ENCODE data around the gene CD2. TPM values are rescaled to one million over a fixed set of nuclear protein-coding genes. Genes with fewer than 3 reads are reported as not detected.

Gene CD2
- total RNA-seq, 1 experiment from 2014 or later, result not detected

GRCh38 chr1:116721451-116722007 lies 32.7 kb upstream of the CD2 start:
- TF ChIP-seq, protein P1, sequence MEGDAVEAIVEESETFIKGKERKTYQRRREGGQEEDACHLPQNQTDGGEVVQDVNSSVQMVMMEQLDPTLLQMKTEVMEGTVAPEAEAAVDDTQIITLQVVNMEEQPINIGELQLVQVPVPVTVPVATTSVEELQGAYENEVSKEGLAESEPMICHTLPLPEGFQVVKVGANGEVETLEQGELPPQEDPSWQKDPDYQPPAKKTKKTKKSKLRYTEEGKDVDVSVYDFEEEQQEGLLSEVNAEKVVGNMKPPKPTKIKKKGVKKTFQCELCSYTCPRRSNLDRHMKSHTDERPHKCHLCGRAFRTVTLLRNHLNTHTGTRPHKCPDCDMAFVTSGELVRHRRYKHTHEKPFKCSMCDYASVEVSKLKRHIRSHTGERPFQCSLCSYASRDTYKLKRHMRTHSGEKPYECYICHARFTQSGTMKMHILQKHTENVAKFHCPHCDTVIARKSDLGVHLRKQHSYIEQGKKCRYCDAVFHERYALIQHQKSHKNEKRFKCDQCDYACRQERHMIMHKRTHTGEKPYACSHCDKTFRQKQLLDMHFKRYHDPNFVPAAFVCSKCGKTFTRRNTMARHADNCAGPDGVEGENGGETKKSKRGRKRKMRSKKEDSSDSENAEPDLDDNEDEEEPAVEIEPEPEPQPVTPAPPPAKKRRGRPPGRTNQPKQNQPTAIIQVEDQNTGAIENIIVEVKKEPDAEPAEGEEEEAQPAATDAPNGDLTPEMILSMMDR (conservative IDR thresholded peaks at IDR 0.05; ENCODE audit: low read depth, low read length), result no peak
- no peak for TF ChIP-seq EZH2 (IDR thresholded peaks at IDR 0.05; ENCODE audit: borderline replicate concordance, low read depth, low read length, poor library complexity, severe bottlenecking)
- DNase-seq (ENCODE audit: low spot score), result no peak
- ChIA-PET CTCF (no interaction called here), POLR2A (ENCODE audit: low non-redundant PET) (no interaction called here)
- Histone ChIP-seq H3K27me3 (replicated peaks; ENCODE audit: insufficient read depth, low read depth, low read length, poor library complexity) (no peaks in the 10 kb centered on the region), H3K36me3 (ENCODE audit: insufficient read depth, low read length, poor library complexity, severe bottlenecking) (no peaks in the 10 kb centered on the region), H3K4me1 (ENCODE audit: insufficient read depth, low read length, poor library complexity, severe bottlenecking) (peaks cover under 1% of the 10 kb centered on the region), H3K9me3 (ENCODE audit: low read depth, low read length, poor library complexity, severe bottlenecking) (no peaks in the 10 kb centered on the region), H3K27ac (ENCODE audit: low read depth, low read length, poor library complexity, severe bottlenecking) (no peak overlapping the region), H3K4me3 (ENCODE audit: low read depth, low read length, poor library complexity, severe bottlenecking) (no peak overlapping the region)
- intact Hi-C loops (cut with micrococcal nuclease; ENCODE audit: unreplicated experiment), result loop anchor here (5.0 kb wide), 1 partner anchor 336 kb away; no protein-coding TSS in a partner anchor
- no TSS peak for BruUV-seq (replicated peaks)

GRCh38 chr1:116722016-116722838 lies 32.0 kb upstream of the CD2 start:
- no TSS peak for BruUV-seq (replicated peaks)
- CTCF ChIA-PET, result interaction anchor here (0.6 to 0.7 kb wide), 2 partner anchors 336 to 489 kb away, joined by 3 read pairs; no protein-coding TSS in a partner anchor
- POLR2A ChIA-PET (ENCODE audit: low non-redundant PET), result no interaction called here
- H3K36me3 ChIP-seq (ENCODE audit: insufficient read depth, low read length, poor library complexity, severe bottlenecking), result no peaks in the 10 kb centered on the region
- H3K27me3 ChIP-seq (replicated peaks; ENCODE audit: insufficient read depth, low read depth, low read length, poor library complexity), result peaks cover under 1% of the 10 kb centered on the region
- no peak for DNase-seq (ENCODE audit: low spot score)
- H3K9me3 ChIP-seq (ENCODE audit: low read depth, low read length, poor library complexity, severe bottlenecking), result no peaks in the 10 kb centered on the region
- intact Hi-C loops (cut with micrococcal nuclease; ENCODE audit: unreplicated experiment), result loop anchor here (5.0 kb wide), 1 partner anchor 335 kb away; no protein-coding TSS in a partner anchor
- TF ChIP-seq, protein P1 (conservative IDR thresholded peaks at IDR 0.05; ENCODE audit: low read depth, low read length), result no peak
- no peak for TF ChIP-seq EZH2 (IDR thresholded peaks at IDR 0.05; ENCODE audit: borderline replicate concordance, low read depth, low read length, poor library complexity, severe bottlenecking)
- H3K4me1 ChIP-seq (ENCODE audit: insufficient read depth, low read length, poor library complexity, severe bottlenecking), result peaks cover 8% of the 10 kb centered on the region
- H3K4me3 ChIP-seq (ENCODE audit: low read depth, low read length, poor library complexity, severe bottlenecking), result no peak overlapping the region
- no peak overlapping the region for H3K27ac ChIP-seq (ENCODE audit: low read depth, low read length, poor library complexity, severe bottlenecking)

DNA sequence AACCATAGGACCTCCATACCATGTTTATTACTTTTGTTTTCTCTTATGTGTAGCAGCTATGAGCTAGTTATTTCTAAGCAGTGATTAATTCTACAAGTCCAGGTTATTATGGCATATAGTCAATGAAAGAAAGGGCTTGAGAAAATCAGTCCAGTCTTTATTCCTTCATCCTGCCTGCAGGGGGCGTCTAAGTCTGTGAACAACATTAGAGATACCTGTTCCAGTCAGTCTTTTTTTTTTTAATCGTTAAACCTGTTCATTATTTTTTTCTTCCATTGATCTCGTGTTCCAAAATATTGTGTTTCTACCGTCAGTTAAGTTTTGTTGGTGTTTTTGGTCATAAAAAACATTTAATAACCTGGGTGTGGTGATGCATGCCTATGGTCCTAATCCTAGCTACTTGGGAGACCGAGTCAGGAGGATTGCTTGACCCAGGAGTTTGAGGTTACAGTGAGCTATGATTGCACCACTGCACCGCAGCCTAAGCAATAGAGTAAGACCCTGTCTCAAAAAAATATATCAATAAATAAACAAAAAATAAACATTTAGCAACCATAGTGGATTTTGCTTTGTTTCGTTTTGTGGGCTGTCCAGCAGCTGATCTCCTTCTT lies 29.4 kb upstream of the CD2 start:
- no peak overlapping the region for H3K27ac ChIP-seq (ENCODE audit: low read depth, low read length, poor library complexity, severe bottlenecking)
- peaks cover 18% of the 10 kb centered on the region for H3K4me1 ChIP-seq (ENCODE audit: insufficient read depth, low read length, poor library complexity, severe bottlenecking)
- ChIA-PET POLR2A (ENCODE audit: low non-redundant PET) (no interaction called here), CTCF (interaction anchor here (0.6 to 0.7 kb wide), 4 partner anchors 47 to 338 kb away, joined by 3 read pairs; no protein-coding TSS in a partner anchor)
- H3K4me3 ChIP-seq (ENCODE audit: low read depth, low read length, poor library complexity, severe bottlenecking), result no peak overlapping the region
- TF ChIP-seq, protein P1 (conservative IDR thresholded peaks at IDR 0.05; ENCODE audit: low read depth, low read length), result peak; percentile 94
- no peak for TF ChIP-seq EZH2 (IDR thresholded peaks at IDR 0.05; ENCODE audit: borderline replicate concordance, low read depth, low read length, poor library complexity, severe bottlenecking)
- DNase-seq (ENCODE audit: low spot score), result peak; percentile 78
- no peaks in the 10 kb centered on the region for H3K9me3 ChIP-seq (ENCODE audit: low read depth, low read length, poor library complexity, severe bottlenecking)
- BruUV-seq (replicated peaks), result no TSS peak
- H3K27me3 ChIP-seq (replicated peaks; ENCODE audit: insufficient read depth, low read depth, low read length, poor library complexity), result peaks cover 5% of the 10 kb centered on the region
- intact Hi-C loops (cut with micrococcal nuclease; ENCODE audit: unreplicated experiment), result loop anchor here (5.0 kb wide), 2 partner anchors 153 to 332 kb away; partner anchors contain the start of gene CD58
- H3K36me3 ChIP-seq (ENCODE audit: insufficient read depth, low read length, poor library complexity, severe bottlenecking), result no peaks in the 10 kb centered on the region

All from A673 (cell line).